Choroid plexus epithelial cell (primary cell): ENCODE data around the gene ADAP2.
A peak's percentile ranks its signal among the peaks of the same experiment; 100 is the strongest.
"Not testable (repeated sequence)": the region's sequence is repeated elsewhere in the genome, so short reads cannot be mapped to it uniquely, and the experiment has no call there.

ENCODE experiments used
- DNase-seq: peaks from one replicate; pipeline ENCODE4 v3.0.0-alpha.2; 2010; ENCODE audit warnings: low read depth
- H3K4me3 ChIP-seq: 2 replicates; pipeline ENCODE4 v1.5.1; 2011; ENCODE audit warnings: low read depth, mild to moderate bottlenecking, control low read depth, low read length, moderate library complexity
- CTCF ChIP-seq: conservative IDR thresholded peaks from 2 replicates; pipeline ENCODE4 v1.5.1; 2011; ENCODE audit warnings: low read depth, mild to moderate bottlenecking, control low read depth, inconsistent platforms, low read length, moderate library complexity

The ADAP2 gene

GRCh38 chr17:30908717-30909420 is 12.9 kb upstream of the ADAP2 start:
- no peak overlapping the region for H3K4me3 ChIP-seq
- TF ChIP-seq CTCF: no peak
- no peak for DNase-seq

GRCh38 chr17:30910151-30910550 is 11.6 kb upstream of the ADAP2 start:
- not testable (repeated sequence) for DNase-seq, H3K4me3 ChIP-seq

- no peak for TF ChIP-seq CTCF
- no peak for DNase-seq
- H3K4me3 ChIP-seq: no peak overlapping the region
Observed at GRCh38 chr17:30913955-30914354, 7.8 kb upstream of the ADAP2 start.

- TF ChIP-seq CTCF: no peak
- no peak for DNase-seq
- no peak overlapping the region for H3K4me3 ChIP-seq
Observed at GRCh38 chr17:30915833-30916611, 5.7 kb upstream of the ADAP2 start.

GRCh38 chr17:30917050-30917449 is 4.7 kb upstream of the ADAP2 start:
- no peak for TF ChIP-seq CTCF
- H3K4me3 ChIP-seq: no peak overlapping the region
- no peak for DNase-seq

- TF ChIP-seq CTCF: peak; percentile 22
- peak; percentile 53 for DNase-seq
Observed at GRCh38 chr17:30920282-30920681, 1.5 kb upstream of the ADAP2 start.

GRCh38 chr17:30920683-30921543 is 832 bp upstream of the ADAP2 start:
- no peak overlapping the region for H3K4me3 ChIP-seq
- no peak for TF ChIP-seq CTCF
- no peak for DNase-seq

More at GRCh38 chr17:30920282-30920681, 1.5 kb upstream of the ADAP2 start:
- H3K4me3 ChIP-seq: no peak overlapping the region
